ENCODE measurements around the gene HS1BP3.

HS1BP3 gene

DNA sequence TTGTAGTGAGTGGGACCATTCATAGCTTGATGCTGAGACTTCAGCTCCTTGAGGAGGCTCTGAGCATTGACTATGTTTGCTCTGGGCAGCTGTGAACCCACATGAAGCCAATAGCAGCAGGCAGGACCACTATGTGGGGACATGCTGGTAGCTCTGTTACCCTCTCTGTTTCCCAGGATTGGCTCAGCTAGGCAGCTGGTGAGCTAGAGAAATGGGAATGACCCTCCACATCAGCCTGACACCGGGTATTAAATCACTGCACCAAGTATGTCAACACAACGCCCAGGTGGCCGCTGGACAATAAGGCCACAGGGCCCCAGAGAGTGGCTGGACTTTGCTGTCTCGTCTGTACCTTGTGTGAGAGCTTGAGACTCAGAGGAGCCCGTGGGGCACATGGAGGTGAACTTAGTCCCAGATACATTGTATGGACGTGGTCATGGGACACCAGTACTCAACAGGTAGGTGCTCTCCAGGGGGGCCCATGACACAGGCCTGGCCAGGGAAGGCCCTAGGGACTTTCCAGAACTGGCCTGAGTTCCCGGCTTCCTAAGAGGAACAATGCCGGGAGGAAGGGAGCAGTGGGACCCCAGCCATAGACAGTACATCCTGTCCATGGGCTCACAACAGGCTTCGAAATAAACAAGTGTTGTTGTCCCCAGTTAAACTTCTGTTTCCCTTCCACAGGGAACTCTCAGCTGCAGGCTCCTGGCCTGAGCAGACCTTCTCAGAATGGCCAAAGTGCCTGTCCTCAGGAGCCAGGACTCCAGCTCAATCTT lies 35.2 kb downstream of the HS1BP3 start:
- no peak for DNase-seq

DNA sequence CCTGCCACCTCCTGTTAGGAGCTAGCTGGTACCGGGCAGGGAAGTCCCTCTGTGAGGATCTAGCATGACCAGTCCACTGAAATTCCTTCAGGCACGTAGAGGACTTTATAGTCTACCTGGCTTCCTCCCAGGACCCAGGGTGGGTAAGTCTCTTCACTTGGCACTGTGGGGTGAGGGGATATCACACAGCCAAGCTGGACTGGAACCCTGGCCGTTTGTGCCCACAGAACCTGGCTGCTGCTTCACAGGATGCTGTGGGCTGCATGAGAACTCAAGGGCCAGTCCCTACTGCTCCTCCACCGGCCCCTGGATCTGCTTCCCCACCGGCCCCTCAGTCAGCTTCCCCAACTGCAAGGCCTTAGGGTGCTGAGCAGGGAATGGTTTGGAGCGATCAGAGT lies 35.8 kb downstream of the HS1BP3 start:
- no peak for DNase-seq

DNA sequence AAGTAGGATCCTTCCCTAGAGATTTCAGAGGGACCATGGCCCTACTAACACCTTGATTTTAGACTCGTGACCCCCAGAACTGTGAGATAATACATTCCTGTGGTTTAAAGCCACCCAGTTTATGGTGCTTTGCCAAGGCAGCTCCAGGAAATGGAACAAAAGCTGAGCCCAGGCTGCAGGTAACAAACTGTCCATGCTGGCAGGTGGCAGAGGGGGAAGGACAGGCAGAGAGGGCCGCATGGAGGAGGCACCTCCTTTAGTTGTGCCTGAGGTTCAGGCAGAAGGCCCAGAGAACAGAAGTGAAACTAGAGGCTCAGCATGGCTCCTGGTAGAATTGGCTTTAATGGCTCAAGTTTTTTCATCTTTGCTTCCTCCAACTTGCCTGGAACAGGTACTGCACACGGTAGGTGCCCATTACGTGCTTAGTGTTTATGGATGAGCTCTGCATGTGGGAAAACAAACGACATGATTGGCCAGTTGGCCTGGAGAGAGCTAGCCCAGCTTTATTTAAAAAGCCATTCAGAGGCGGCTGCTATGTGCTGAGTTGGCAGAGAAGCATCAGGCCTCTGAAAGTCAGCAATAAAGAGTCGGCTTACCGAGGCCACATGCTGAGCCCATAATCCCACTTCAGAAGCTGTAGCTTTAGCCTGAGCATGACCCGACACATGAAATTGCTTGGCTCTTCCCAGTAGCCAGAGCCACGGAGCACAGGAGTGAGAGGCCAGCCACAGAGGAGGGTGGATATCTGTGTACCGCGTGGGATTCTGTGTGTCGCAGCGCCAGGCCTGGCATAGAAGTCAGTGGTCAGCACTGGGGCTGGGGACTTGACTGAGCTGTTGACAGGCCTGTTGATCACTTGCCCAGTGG lies 36.5 kb downstream of the HS1BP3 start:
- DNase-seq, result peak; percentile 67

DNA sequence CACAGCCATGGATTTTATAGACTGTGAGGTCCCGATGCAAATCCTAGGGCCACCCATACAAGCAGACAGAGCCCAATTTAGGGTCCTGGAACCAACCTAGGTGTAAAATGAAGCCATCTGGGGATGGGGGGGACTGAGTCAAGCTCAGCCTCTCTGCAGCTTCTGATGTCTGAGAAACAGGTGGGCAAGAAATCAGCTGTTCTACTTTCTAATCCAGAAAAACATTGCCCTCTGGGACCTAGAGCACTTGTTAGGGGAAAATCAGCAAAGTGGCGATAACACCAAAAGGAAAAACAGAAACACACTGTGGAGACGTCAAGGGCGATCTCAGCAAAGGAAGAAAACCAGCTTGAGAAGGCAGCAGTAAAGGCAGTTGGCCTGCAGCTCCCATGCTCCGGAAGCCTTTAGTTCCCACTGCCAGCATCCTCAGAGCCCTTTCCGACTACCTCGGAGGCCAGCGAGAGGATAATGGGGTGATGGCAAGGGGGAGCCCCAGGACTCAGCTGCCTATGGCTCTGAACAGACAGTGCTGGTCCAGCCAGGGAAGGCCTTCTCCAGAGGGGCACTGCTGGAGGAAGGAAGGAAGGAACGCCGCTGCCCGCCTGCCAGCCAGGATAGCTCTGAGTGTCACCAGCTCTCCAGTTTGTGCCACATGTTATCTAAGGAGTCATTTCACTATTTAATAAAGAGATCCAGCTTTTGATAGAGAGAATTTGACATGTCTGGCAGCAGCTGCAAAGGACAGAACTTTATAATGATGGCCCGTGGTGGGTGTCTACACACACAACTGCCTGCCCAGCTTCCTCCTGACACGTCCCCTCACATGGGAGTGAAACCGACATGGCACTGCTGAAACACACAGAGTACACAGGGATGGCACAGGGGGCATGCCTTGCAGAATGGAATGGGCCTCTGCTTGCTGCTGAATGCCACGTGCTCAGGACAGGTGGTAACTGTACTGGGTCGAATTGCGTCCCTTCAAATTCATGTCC lies 37.7 kb downstream of the HS1BP3 start:
- DNase-seq, result peak; percentile 60

DNA sequence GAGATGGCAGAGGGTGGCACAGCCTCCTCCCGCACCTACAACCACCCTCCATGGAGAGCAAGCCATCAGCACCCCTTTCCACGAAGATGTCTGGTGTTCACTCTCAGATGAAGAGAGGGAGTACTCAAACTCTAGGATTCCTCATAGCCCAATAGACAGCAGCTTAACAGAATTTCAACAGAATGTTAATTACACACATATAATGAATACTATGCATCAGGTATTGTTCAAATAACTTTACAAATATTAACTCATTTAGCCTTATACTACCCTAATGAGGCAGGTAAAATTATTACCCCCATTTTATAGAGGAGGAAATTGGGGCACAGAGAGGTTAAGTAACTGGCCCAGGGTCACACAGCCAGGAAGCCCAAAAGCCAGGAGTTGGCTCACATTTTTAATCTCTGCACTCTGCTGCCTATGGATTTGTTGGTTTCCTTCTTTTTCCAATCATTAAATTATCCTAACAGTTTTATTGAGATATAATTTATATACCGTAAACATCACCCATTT lies 39.0 kb downstream of the HS1BP3 start:
- DNase-seq, result no peak

DNA sequence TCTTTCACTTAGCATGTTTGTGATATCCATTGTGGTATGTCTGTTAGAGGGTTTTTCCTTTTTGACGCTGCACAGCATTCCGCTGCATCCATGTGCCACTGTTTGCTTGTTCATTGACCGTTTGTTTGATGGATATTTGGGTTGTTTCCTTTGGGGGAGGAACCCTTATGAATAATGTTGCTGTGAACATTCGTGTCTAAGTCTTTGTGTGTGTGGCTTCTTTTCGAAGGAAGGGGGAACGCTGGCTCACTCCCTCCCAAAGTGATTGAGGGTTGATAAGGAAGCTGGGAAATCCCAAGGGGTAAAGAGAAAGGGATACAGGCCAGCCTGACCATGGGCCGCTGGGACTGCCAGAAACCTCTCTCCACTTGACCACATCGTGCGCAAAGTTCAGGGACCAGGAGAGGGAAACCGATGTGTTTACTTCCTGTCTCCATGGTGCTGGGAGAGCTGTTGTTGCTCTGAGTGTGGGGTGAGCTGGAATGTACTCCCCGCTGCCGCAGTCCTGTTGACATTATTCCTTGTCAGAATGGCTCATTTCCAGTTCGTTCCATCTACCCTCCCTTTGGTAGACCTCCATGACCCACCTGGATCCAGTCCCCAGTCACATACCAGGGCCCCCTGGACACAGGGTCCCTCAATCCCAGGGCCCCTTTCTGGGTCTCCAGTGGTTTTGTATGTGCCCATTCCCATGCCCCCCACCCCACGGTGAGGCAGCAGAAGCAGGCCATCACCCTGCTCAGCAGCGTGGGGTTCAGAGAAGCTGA lies 39.6 kb downstream of the HS1BP3 start:
- no peak for DNase-seq

DNA sequence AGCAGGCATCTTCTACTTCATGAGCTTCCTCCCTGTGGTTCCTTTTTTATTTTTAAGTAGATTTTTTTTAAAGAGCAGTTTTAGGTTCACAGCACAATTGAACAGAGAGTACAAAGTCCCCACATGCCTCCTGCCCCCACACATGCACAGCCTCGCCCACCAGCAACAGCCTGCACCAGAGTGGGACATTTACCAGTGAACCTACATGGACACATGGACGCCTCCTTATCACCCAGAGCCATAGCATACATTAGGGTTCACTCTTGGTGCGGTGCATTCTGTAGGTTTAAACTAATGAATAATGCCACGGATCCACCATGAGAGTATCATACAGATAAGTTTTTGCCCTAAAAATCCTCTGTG lies 40.9 kb downstream of the HS1BP3 start:
- DNase-seq, result no peak

DNA sequence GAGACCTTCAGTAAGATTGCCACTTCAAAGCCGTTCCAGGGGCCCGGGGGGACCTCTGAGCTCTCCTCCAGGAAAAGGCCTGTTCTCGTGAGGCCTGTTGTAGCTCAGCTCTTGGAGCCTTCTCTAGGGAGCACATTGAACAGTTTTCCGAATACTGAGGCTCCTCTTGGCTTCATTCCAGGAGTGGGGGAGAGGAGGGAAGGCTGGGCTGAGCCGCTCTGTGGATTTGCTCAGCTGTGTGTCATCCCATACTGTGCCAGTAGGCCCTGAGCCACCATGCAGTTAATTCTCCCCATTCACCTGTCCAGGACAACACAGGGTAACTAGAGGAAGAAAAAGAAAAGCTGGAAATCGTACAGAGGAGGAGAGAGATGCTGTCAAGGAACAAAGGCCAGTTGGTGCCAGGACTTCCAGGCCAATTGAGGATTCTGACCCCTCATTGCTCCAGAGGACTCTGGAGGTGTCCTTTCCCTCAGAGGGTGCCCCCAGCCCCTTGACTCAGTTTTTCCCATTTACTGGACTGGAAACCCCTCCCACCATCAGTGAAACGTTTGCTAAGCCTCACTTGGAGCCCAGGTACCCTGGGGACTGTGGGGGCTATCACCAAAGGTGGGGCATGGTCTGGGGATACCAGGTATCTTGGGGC lies 41.4 kb downstream of the HS1BP3 start:
- no peak for DNase-seq

DNA sequence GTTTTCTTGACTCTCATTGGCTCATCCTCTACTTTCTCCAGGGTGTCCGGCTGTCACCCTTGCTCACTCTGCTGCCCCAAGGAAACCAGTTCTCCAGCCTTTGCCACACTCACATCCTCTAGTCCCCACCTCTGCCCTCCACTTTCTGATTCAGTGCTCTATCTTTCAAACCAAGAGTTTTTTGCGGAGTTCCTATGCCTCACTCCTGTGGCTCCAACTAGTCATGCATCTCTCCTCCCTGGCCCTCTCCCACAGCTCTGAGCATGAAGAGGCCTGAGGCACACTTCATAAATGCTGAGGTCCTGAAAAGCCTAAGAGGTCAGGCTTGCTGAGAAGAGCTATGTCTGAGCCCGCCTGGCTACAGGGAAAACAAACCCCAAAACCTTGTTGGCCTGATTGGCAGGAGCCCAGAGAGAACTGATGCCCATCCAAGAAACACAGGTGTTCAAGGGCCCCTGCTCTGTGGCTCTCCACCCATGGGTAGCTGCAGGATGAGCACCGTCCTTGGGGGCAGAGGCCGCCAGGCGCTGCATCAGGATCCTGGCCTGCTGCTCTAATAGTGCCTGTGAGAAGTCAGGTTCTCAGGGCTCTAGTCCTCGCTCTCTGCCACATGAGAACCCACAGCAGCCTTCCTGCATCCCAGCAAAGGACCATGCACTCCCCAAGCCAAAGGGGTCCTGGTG lies 42.1 kb downstream of the HS1BP3 start:
- no peak for DNase-seq

DNA sequence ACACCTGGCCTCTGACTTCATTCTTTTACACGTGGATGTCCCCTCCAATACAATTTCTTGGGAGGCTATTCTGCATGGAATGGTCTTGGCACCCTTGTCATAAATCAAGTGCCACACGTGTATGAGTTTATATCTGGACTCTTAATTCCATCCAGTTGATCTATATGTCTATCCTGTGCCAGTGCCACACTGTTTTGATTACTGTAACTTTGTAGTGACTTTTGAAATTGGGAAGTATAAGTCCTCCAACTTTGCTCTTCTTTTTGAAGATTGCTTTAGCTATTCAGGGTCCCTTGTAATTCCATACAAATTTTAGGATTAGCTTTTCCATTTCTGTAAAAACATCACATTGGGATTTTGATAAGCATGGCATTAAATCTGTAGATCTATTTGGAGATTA lies 43.5 kb downstream of the HS1BP3 start:
- DNase-seq, result no peak

DNA sequence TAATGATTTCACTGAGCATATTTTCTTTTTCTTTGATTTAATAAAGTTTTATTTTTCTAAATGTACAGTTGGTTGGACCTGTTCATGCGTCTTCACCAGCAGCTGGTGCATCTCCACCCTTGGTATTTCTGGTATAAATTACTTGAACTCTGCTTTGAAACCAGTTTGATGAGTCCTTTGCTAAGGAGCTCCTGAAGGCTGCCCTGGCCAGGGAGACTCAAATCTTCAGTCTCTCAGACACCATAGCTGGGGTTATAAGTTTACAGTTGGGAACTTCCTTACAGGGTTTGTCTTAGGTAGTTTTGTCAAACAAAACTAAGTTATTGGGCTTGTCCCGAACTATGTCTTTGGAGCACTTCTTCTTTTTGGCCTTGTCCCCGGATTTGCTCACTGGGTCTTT lies 44.7 kb downstream of the HS1BP3 start:
- DNase-seq, result no peak

DNA sequence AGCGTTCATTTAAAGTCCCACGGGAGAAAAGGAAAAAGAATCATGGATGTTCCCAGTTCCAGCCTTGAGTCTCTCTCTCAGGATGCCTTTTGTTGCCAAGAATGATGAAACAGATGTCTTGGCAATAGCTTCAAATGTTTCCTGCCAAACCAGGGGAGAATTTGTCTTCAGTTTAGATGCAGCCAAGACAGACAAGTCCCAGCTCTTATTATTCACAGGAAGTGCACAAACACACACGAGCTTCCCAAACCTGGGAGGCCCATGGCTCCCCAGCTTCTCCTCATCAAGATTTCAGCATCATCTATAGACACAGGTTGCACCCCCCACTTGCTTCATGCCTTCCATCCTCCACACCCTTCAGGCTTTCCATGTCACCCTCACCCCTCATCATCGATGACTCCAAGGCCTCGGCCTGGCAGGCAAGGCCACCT lies 45.9 kb downstream of the HS1BP3 start:
- no peak for DNase-seq

DNA sequence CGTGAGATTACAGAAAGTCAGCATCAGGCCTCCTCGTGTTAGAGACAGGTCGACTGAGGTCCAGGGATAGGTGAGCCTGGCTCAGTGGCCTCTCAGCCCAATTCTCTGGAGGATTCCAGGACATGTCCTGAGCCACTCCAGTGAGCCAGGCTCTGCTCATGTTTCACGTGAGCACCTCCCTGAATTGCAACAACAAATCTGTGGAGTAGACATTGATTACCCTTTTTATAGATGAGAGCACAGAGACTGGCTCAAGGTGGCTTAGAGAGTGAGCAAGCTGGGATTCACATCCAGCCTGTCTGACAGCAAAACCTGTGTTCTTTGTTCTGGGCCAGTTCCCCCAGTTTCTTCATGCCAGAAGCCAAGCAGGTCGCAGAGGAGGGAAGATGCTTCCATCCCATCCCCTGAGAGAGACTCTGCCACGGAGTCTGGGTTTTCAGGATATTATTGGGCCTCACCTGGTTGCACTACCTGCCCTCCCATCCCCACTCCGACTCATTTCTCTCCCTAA lies 46.4 kb downstream of the HS1BP3 start:
- DNase-seq, result no peak

DNA sequence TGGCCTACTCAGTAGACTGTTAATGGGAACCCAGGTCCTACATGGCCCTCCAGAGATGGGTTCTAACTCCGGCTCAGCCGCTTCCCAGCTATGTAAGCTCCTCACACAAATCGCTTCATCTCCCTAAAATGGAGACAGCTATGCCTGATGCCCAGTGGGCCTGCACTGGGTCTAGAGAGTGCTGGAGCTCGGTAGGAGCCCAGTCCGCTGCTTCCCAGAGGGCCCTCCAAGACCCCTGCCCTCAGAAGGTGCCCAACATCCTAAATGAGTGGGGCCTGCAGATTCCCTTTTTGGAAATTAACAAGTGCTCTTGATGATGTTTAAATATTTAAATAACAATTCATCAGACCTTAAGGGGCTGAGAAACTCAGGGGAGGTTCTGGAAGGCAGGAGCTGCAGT lies 47.1 kb downstream of the HS1BP3 start:
- DNase-seq, result no peak

DNA sequence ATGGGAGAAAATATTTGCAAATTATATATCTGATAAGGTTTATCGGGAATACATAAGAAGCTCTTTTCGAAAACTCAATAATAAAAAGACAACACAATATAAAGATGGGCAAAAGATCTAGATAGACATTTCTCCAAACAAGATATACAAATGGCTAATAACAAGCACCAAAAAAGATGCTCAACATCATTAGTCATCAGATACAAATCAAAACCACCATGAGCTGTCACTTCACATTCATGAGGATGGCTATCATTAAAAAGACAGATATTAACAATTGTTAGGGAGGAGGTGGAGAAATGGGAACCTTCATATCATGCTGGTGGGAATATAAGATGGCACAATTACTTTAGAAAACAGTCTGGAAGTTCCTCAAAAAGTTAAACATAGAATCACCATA lies 48.1 kb downstream of the HS1BP3 start:
- DNase-seq, result no peak

DNA sequence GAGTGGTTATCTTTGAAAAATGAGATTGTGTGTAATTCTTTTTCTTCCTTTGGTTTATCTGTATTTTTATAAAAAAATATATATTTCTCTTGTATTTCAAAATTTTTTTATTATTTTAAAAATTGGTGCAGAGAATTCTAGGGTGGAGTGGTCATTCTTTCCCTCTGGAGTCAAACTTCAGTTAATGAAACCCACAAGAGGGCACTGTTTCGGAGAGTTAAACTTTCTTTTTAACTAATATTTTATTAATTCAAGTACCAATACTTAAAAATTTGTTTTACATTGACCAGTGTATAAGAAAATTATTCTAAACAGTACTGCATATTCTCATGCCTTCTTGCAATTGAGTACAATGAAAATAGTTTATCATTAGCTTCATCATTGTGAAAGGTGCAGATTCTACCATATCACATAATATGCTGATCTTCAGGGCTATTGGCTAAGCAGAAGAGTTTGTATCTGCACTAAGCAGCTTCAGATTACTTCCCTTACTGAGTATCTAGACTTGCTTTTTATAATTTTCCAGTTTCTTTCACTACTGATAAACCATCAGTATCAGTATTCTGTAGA lies 50.1 kb downstream of the HS1BP3 start:
- DNase-seq, result no peak

DNA sequence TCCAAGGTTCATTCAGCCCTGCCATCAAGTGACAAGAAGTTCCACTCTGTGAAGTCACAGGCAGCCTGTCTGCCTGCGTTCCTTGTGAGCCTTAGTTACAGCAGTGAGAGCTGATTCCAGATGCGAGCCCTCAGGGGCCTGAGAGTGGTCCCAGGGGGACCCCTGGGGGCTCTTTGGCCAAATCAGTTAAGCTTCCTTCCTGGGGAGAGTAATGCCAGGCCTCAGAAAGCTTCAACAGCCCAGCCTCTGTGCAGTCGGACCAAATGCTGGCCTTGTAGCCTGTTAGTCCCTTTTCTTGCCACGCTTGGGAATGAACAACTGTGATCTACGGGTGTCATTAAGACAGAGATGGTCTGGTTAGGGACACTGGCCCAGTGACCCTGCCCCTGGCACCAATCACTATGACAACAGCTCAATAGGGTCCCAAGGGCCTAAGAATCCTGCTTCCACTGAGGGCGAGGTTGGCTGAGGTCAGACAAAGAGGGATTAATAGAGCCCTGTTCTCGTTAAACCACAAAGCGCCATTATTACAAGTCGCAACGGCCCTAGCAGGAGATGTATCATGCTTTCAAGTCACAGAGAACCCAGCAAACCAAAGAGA lies 50.9 kb downstream of the HS1BP3 start:
- no peak for DNase-seq

DNA sequence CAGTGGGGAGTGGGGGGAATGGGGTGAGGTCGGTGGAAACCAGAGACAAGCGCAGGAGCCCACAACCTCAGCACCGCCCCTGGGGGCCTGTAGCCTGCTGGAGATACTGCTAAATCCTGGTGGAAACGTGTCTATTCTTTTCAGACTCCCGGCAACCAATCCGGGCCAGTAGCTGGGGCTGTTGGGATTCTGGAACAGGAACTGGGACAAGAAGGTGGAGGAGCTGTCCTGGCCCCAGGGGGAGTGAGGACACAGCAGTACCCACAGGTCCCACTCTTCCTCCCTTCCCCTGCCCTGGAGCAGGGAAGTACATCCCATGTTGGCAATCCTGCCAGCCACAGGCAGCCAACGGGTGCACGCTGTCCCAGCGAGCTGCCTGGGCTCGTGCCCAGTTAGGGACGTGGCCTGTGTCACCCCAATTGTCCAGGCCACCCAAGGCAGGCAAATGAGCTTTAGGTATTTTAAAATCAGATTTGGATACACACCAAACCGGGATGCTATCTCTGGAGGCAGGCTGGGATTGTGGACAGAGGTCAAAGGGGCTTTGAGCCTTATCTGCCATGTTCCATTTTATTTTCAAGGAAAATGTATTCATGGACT lies 51.8 kb downstream of the HS1BP3 start:
- no peak for DNase-seq

DNA sequence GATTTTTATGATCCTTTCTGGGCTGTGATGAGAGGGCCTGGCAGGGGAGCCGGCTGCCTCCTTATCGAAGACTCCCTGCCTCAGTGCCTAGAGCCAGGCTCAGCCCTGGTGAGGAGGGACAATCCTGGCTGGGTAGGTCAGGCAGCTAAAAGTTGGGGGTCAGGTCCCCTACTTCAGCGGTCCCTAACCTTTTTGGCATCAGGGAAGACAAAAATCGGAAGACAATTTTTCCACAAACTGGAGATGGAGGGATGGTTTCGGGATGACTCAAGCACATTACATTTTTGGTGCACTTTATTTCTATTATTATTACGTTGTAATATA lies 53.1 kb downstream of the HS1BP3 start:
- DNase-seq, result no peak
